ENCODE data around the gene ZCCHC8. TPM values are rescaled to one million over a fixed set of nuclear protein-coding genes. Genes with fewer than 3 reads are reported as not detected.
"Not testable (repeated sequence)": the region's sequence is repeated elsewhere in the genome, so short reads cannot be mapped to it uniquely, and the experiment has no call there.

The ZCCHC8 gene
- total and polyA plus RNA-seq, 2 donors (not counting 3 experiments of a cell fraction or from before 2014, with no cell fraction given), result 10.0 to 24.4 TPM

DNA sequence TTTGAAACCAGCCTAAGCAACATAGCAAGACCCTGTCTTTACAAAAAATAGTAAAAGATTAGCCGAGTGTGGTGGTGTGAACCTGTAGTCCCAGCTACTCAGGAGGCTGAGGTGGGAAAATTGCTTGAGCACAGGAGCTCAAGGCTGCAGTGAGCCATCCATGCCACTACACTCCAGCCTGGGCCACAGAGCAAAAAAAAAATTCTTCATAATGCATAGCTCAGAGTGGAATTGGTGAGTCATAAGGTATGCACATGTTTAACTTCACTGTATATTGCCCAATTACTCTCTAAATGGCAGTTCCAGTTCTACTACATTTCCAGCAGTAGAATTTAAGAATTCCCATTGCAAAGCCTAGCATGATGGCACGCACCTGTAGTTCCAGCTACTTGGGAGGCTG, 51.4 kb downstream of the ZCCHC8 start:
- dilution Hi-C loops (cut with MboI; ENCODE audit: extremely low pct_ligation_motif_present, low sequenced_read_pairs), result no loop called here
- Histone ChIP-seq H3K9me1 (replicated peaks; ENCODE audit: control insufficient read depth, extremely low read depth, insufficient read depth, low read length) (no peaks in the 10 kb centered on the region), H2AFZ (ENCODE audit: low read depth, low read length) (no peak overlapping the region), H3K27me3 (ENCODE audit: control insufficient read depth in 2 of 2, insufficient read depth in 2 of 2, low read length in 2 of 2) (no peaks in the 10 kb centered on the region), H3K27ac (ENCODE audit: insufficient read depth, low read depth, low read length) (no peak overlapping the region), H3K9me3 (replicated peaks; ENCODE audit: control insufficient read depth, insufficient read depth, low read length) (no peaks in the 10 kb centered on the region), H3K4me3 (replicated peaks in 1 of 3; ENCODE audit: insufficient read depth in 1 of 3, low read depth in 1 of 3, low read length in 3 of 3) (no peak overlapping the region), H4K20me1 (replicated peaks; ENCODE audit: control insufficient read depth, extremely low read depth, insufficient read depth, low read length) (no peaks in the 10 kb centered on the region), H3K79me2 (ENCODE audit: control insufficient read depth, insufficient read depth, low read length) (no peaks in the 10 kb centered on the region), H3K4me1 (ENCODE audit: control insufficient read depth, extremely low read depth, insufficient read depth, low read length) (no peaks in the 10 kb centered on the region), H3K36me3 (ENCODE audit: control insufficient read depth in 2 of 2, extremely low read depth in 1 of 2, insufficient read depth in 2 of 2, low read length in 2 of 2) (no peaks in the 10 kb centered on the region), H3K9ac (replicated peaks; ENCODE audit: extremely low read depth, insufficient read depth, low read length) (no peak overlapping the region), H3K4me2 (ENCODE audit: insufficient read depth, low read length) (no peak overlapping the region)
- FAIRE-seq (no peak), DNase-seq (ENCODE audit: low read depth, low spot score) (peak; percentile 38)
- ChIA-PET CTCF (interaction anchor here (1.0 to 2.2 kb wide), 4 partner anchors 8 to 49 kb away, joined by 3 to 11 read pairs (median 6); no protein-coding TSS in a partner anchor), POLR2A (interaction anchor here (0.6 kb wide), 1 partner anchor 49 kb away, joined by 3 read pairs; no protein-coding TSS in a partner anchor)
- no TSS peak for BruUV-seq (replicated peaks)
- TF ChIP-seq JUN (IDR thresholded peaks at IDR 0.05; ENCODE audit: borderline replicate concordance, insufficient read depth, insufficient read length, low read depth) (peak; percentile 34), EZH2 (IDR thresholded peaks at IDR 0.05; ENCODE audit: borderline replicate concordance, low read depth, low read length, severe bottlenecking) (no peak), FOS (IDR thresholded peaks at IDR 0.05; ENCODE audit: borderline replicate concordance, insufficient read depth, low read length) (peak; percentile 39)
- intact Hi-C loops (cut with micrococcal nuclease), result no loop called here

- H4K20me1 ChIP-seq (replicated peaks; ENCODE audit: control insufficient read depth, extremely low read depth, insufficient read depth, low read length); POLR2A ChIA-PET; H3K79me2 ChIP-seq (ENCODE audit: control insufficient read depth, insufficient read depth, low read length); H3K9me1 ChIP-seq (replicated peaks; ENCODE audit: control insufficient read depth, extremely low read depth, insufficient read depth, low read length); H2AFZ ChIP-seq (ENCODE audit: low read depth, low read length); H3K9me3 ChIP-seq (replicated peaks; ENCODE audit: control insufficient read depth, insufficient read depth, low read length); H3K4me3 ChIP-seq (replicated peaks in 1 of 3; ENCODE audit: insufficient read depth in 1 of 3, low read depth in 1 of 3, low read length in 3 of 3); DNase-seq (ENCODE audit: low read depth, low spot score); BruUV-seq (replicated peaks); H3K27ac ChIP-seq (ENCODE audit: insufficient read depth, low read depth, low read length); dilution Hi-C loops (cut with MboI; ENCODE audit: extremely low pct_ligation_motif_present, low sequenced_read_pairs); H3K4me1 ChIP-seq (ENCODE audit: control insufficient read depth, extremely low read depth, insufficient read depth, low read length); H3K4me2 ChIP-seq (ENCODE audit: insufficient read depth, low read length); FAIRE-seq; H3K27me3 ChIP-seq (ENCODE audit: control insufficient read depth in 2 of 2, insufficient read depth in 2 of 2, low read length in 2 of 2); H3K9ac ChIP-seq (replicated peaks; ENCODE audit: extremely low read depth, insufficient read depth, low read length); intact Hi-C loops (cut with micrococcal nuclease); H3K36me3 ChIP-seq (ENCODE audit: control insufficient read depth in 2 of 2, extremely low read depth in 1 of 2, insufficient read depth in 2 of 2, low read length in 2 of 2): not testable (repeated sequence)
- CTCF ChIA-PET, result interaction anchor here (1.7 to 1.9 kb wide), 2 partner anchors 24 to 48 kb away, joined by 5 to 8 read pairs; no protein-coding TSS in a partner anchor
Measured at GRCh38 chr12:122447825-122448224, 52.9 kb downstream of the ZCCHC8 start.

- H3K36me3 ChIP-seq (ENCODE audit: control insufficient read depth in 2 of 2, extremely low read depth in 1 of 2, insufficient read depth in 2 of 2, low read length in 2 of 2); dilution Hi-C loops (cut with MboI; ENCODE audit: extremely low pct_ligation_motif_present, low sequenced_read_pairs); POLR2A ChIA-PET; H3K4me2 ChIP-seq (ENCODE audit: insufficient read depth, low read length); H4K20me1 ChIP-seq (replicated peaks; ENCODE audit: control insufficient read depth, extremely low read depth, insufficient read depth, low read length); H3K4me1 ChIP-seq (ENCODE audit: control insufficient read depth, extremely low read depth, insufficient read depth, low read length); BruUV-seq (replicated peaks); H2AFZ ChIP-seq (ENCODE audit: low read depth, low read length); intact Hi-C loops (cut with micrococcal nuclease); H3K4me3 ChIP-seq (replicated peaks in 1 of 3; ENCODE audit: insufficient read depth in 1 of 3, low read depth in 1 of 3, low read length in 3 of 3); H3K9me3 ChIP-seq (replicated peaks; ENCODE audit: control insufficient read depth, insufficient read depth, low read length); H3K9me1 ChIP-seq (replicated peaks; ENCODE audit: control insufficient read depth, extremely low read depth, insufficient read depth, low read length); H3K27ac ChIP-seq (ENCODE audit: insufficient read depth, low read depth, low read length); FAIRE-seq; H3K9ac ChIP-seq (replicated peaks; ENCODE audit: extremely low read depth, insufficient read depth, low read length); DNase-seq (ENCODE audit: low read depth, low spot score); H3K79me2 ChIP-seq (ENCODE audit: control insufficient read depth, insufficient read depth, low read length); H3K27me3 ChIP-seq (ENCODE audit: control insufficient read depth in 2 of 2, insufficient read depth in 2 of 2, low read length in 2 of 2): not testable (repeated sequence)
- CTCF ChIA-PET, result interaction anchor here (1.1 to 1.3 kb wide), 2 partner anchors 11 to 25 kb away, joined by 3 to 4 read pairs; no protein-coding TSS in a partner anchor
Measured at GRCh38 chr12:122446390-122446789, 54.3 kb downstream of the ZCCHC8 start.

- H3K36me3 ChIP-seq (ENCODE audit: control insufficient read depth in 2 of 2, extremely low read depth in 1 of 2, insufficient read depth in 2 of 2, low read length in 2 of 2); H3K4me1 ChIP-seq (ENCODE audit: control insufficient read depth, extremely low read depth, insufficient read depth, low read length); CTCF ChIA-PET; H3K27ac ChIP-seq (ENCODE audit: insufficient read depth, low read depth, low read length); H3K4me2 ChIP-seq (ENCODE audit: insufficient read depth, low read length); H3K9me3 ChIP-seq (replicated peaks; ENCODE audit: control insufficient read depth, insufficient read depth, low read length); H2AFZ ChIP-seq (ENCODE audit: low read depth, low read length); FAIRE-seq; DNase-seq (ENCODE audit: low read depth, low spot score); BruUV-seq (replicated peaks); dilution Hi-C loops (cut with MboI; ENCODE audit: extremely low pct_ligation_motif_present, low sequenced_read_pairs); H3K9me1 ChIP-seq (replicated peaks; ENCODE audit: control insufficient read depth, extremely low read depth, insufficient read depth, low read length); H4K20me1 ChIP-seq (replicated peaks; ENCODE audit: control insufficient read depth, extremely low read depth, insufficient read depth, low read length); H3K4me3 ChIP-seq (replicated peaks in 1 of 3; ENCODE audit: insufficient read depth in 1 of 3, low read depth in 1 of 3, low read length in 3 of 3); intact Hi-C loops (cut with micrococcal nuclease); H3K27me3 ChIP-seq (ENCODE audit: control insufficient read depth in 2 of 2, insufficient read depth in 2 of 2, low read length in 2 of 2); H3K9ac ChIP-seq (replicated peaks; ENCODE audit: extremely low read depth, insufficient read depth, low read length); H3K79me2 ChIP-seq (ENCODE audit: control insufficient read depth, insufficient read depth, low read length): not testable (repeated sequence)
- POLR2A ChIA-PET, result interaction anchor here (0.6 kb wide), 1 partner anchor 48 kb away, joined by 4 read pairs; no protein-coding TSS in a partner anchor
Measured at GRCh38 chr12:122444071-122444470, 56.7 kb downstream of the ZCCHC8 start.
